CD4-positive, alpha-beta T cell treated with Interleukin-2 at 100 ng/mL for 4 hours (primary cell): Measurements from ENCODE around the gene LYG2.
"Not testable (repeated sequence)": the region's sequence is repeated elsewhere in the genome, so short reads cannot be mapped to it uniquely, and the experiment has no call there.

ENCODE experiments used
- DNase-seq: peaks from one replicate; pipeline ENCODE4 v3.0.0-alpha.2; 2020; ENCODE audit warnings: low spot score

The LYG2 gene

GRCh38 chr2:99255491-99256318 is at the start of gene LYG2:
Gene LYG2 (minus strand): TSS chr2:99255666. CDS start chr2:99254260, 1,406 bp downstream.
- no peak for DNase-seq

GRCh38 chr2:99301097-99301496 is 45.6 kb upstream of the LYG2 start, which contains the start of gene LYG1:
Gene LYG1 (minus strand): TSS chr2:99301197. CDS start chr2:99295670, 5,527 bp downstream.
- DNase-seq: not testable (repeated sequence)

GRCh38 chr2:99299580-99299979 is 44.1 kb upstream of the LYG2 start:
- DNase-seq: no peak

GRCh38 chr2:99297994-99298393 is 42.5 kb upstream of the LYG2 start:
- DNase-seq: no peak

GRCh38 chr2:99285526-99285925 is 30.1 kb upstream of the LYG2 start:
- no peak for DNase-seq

- DNase-seq: no peak
Observed at GRCh38 chr2:99279969-99280695, 24.7 kb upstream of the LYG2 start.

- no peak for DNase-seq
Observed at GRCh38 chr2:99278793-99279291, 23.4 kb upstream of the LYG2 start.

- not testable (repeated sequence) for DNase-seq
Observed at GRCh38 chr2:99278195-99278765, 22.8 kb upstream of the LYG2 start.

GRCh38 chr2:99275882-99276281 is 20.4 kb upstream of the LYG2 start:
- DNase-seq: no peak

- no peak for DNase-seq
Observed at GRCh38 chr2:99261242-99261641, 5.8 kb upstream of the LYG2 start.

GRCh38 chr2:99260184-99260583 is 4.7 kb upstream of the LYG2 start:
- no peak for DNase-seq

GRCh38 chr2:99259465-99259864 is 4.0 kb upstream of the LYG2 start:
- no peak for DNase-seq

- no peak for DNase-seq
Observed at GRCh38 chr2:99256677-99257076, 1.2 kb upstream of the LYG2 start.

GRCh38 chr2:99249951-99250350 is 5.5 kb downstream of the LYG2 start:
- no peak for DNase-seq

- DNase-seq: no peak
Observed at GRCh38 chr2:99242151-99242550, 13.3 kb downstream of the LYG2 start.

GRCh38 chr2:99240431-99240830 is 15.0 kb downstream of the LYG2 start:
- DNase-seq: no peak

GRCh38 chr2:99238599-99238998 is 16.9 kb downstream of the LYG2 start:
- DNase-seq: no peak

GRCh38 chr2:99233177-99233576 is 22.3 kb downstream of the LYG2 start:
- not testable (repeated sequence) for DNase-seq

GRCh38 chr2:99217929-99218501 is 37.5 kb downstream of the LYG2 start:
- DNase-seq: no peak

GRCh38 chr2:99216096-99216495 is 39.4 kb downstream of the LYG2 start:
- DNase-seq: no peak

GRCh38 chr2:99205491-99205890 is 50.0 kb downstream of the LYG2 start:
- DNase-seq: no peak

GRCh38 chr2:99201959-99202678 is 53.3 kb downstream of the LYG2 start:
- no peak for DNase-seq
